Skeletal muscle cell (primary cell): ENCODE data around the gene LRG1.

Experiments
- DNase-seq: peaks from one replicate; pipeline ENCODE4 v3.0.0-alpha.2; 2010; ENCODE audit warnings: low read depth
- H3K4me3 ChIP-seq: 2 replicates; pipeline ENCODE4 v1.5.1; 2011; ENCODE audit warnings: low read depth, mild to moderate bottlenecking, control low read depth, low read length, moderate library complexity

The LRG1 gene

DNA sequence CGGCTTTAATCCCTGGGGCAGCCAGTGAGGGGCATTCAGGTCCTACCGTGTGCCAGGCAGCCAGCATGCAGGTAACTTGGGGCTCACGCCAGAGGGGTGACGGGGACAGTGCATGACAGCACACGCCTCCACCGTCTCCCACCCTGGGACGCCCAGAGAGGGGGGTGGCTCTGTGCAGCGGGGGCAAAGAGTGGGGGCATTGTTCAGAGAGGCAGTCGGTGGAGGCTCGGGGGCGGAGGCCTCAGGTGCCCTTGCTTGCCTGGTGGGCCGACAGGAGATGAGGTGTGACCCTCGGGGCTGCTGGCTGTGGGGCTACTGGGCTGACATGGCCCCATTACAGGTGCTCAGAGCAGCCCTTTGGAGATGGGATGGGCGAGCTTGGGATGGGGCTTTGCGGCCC is 40.0 kb downstream of the LRG1 start:
- no peak overlapping the region for H3K4me3 ChIP-seq

DNA sequence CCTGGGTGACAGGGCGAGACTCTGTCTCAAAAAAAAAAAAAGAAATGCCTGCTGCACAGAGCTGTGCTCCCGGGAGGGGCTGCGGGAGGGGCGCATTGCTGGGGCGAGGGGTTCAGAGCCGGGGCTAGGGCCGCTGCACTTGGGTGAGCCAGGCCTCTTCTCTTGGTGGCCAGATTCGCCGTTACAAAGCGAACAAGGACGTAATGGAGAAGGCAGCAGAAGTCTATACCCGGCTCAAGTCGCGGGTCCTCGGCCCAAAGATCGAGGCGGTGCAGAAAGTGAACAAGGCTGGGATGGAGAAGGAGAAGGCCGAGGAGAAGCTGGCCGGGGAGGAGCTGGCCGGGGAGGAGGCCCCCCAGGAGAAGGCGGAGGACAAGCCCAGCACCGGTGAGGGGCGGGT is 40.5 kb downstream of the LRG1 start:
- no peak for DNase-seq

More for the DNA sequence above, 40.0 kb downstream of the LRG1 start:
- DNase-seq: no peak

DNA sequence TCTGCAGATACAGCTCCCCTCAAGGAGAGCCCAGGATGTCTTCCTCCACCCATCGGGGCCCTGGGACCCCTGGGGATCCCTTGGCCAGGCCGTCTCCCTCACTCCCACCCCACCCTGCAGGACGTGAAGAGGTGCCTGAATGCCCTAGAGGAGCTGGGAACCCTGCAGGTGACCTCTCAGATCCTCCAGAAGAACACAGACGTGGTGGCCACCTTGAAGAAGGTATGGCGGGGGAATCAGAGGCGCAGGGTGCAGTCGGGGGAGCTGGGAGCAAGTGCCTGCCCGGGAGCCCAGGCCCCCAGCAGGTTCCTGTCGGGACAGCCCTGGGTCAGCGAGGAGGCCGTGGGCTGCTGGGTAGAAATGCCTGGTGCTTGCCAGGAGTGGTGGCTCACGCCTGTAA is 41.1 kb downstream of the LRG1 start:
- DNase-seq: no peak
- H3K4me3 ChIP-seq: no peak overlapping the region

More for the DNA sequence above, 40.5 kb downstream of the LRG1 start:
- no peak overlapping the region for H3K4me3 ChIP-seq

DNA sequence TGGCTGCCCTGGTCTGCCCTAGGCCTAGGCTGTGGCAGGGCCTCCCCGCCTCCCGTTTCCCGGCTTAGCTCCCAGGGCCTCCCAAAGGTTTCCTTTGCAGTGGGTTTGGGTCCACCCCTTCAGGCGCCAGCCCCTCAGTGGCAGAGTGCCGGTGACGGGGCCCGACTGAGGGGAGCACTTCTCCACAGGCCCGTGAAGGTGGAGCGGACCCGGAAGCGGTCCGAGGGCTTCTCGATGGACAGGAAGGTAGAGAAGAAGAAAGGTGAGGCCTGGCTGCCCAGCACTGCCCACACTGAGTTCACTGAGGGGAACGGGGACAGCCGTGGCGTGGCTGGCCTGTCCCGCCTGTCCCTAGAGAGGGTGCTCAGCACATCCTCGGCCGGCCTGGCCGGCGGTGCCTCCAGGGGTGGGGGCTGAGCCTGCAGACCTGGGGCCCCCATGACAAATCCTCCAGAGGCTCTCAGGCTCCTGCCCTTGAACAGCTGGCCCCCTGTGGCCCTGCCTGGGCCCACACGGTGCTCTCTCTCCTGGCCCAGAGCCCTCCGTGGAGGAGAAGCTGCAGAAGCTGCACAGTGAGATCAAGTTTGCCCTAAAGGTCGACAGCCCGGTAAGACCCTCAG is 42.0 kb downstream of the LRG1 start:
- no peak for DNase-seq
- no peak overlapping the region for H3K4me3 ChIP-seq

DNA sequence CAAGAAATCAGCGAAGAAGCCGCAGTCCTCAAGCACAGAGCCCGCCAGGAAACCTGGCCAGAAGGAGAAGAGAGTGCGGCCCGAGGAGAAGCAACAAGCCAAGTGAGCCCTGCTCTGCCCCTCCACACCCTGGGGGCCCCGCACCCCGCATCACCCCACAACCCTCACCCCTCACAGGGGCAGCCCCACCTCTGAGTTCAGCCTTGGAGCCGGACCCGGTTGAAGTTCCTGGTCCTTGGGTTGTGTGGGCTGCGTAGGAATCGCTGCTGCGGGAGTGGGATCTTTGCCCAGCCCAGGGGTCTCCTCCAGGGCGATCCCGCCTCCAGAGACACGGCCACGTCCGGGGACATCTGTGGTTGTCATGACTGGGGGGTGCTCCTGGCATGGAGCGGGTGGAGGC is 43.5 kb downstream of the LRG1 start:
- H3K4me3 ChIP-seq: no peak overlapping the region
- DNase-seq: no peak

DNA sequence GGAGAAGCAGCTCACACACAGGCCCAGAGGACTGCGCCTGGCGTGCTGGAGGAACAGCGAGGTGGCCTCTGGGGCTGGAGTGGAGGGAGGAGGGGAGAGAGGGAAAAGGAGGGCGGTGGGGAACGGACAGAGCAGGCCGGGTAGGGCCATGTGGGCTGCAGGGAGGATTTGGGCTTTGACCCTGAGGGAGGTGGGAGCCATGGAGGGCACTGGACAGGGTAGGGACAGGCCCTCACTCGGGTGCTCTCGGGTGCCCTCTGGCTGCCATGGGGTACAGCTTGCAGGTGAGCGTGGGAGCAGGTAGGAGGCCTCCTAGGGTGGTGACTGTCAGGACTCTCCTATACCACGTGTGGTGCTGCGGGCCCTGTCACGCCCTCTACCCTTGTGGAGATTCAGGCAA is 44.4 kb downstream of the LRG1 start:
- H3K4me3 ChIP-seq: no peak overlapping the region

DNA sequence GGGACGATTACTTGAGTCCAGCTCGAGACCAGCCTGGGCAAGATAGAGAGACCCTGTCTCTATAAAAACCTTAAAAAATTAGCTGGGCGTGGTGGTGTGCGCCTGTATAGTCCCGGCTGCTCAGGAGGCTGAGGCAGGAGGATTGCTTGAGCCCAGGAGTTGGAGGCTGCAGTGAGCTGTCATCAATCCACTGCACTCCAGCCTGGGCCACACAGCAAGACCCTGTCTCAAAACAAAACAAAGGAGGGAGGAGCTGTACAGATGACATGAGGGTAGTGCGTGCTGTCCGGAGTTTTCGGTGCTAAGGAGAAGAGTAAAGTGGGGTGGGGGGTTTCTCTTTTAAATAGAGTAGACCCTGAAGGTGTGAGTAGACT is 45.2 kb downstream of the LRG1 start:
- no peak overlapping the region for H3K4me3 ChIP-seq
- no peak for DNase-seq

More for the DNA sequence above, 44.4 kb downstream of the LRG1 start:
- DNase-seq: no peak

DNA sequence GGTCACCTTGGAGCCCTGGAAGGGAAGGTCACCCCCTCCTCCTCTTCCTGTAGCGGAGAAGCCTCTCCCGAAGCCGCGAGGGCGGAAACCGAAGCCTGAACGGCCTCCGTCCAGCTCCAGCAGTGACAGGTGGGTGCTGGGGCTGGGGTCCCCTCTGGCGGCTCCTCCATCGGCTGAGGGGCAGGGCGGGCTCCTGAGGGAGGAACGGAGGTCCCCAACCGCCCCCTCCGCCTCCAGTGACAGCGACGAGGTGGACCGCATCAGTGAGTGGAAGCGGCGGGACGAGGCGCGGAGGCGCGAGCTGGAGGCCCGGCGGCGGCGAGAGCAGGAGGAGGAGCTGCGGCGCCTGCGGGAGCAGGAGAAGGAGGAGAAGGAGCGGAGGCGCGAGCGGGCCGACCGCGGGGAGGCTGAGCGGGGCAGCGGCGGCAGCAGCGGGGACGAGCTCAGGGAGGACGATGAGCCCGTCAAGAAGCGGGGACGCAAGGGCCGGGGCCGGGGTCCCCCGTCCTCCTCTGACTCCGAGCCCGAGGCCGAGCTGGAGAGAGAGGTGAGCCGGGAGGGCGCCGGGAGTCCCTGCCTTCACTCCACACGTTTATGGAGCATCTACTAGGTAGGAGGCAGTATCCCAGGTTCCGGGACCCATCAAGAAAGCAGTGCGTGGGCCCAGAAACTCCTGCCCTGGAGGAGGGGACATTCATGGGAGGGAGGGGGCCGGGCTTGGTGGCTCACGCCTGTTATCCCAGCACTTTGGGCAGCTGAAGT is 45.7 kb downstream of the LRG1 start:
- DNase-seq: no peak
- no peak overlapping the region for H3K4me3 ChIP-seq

DNA sequence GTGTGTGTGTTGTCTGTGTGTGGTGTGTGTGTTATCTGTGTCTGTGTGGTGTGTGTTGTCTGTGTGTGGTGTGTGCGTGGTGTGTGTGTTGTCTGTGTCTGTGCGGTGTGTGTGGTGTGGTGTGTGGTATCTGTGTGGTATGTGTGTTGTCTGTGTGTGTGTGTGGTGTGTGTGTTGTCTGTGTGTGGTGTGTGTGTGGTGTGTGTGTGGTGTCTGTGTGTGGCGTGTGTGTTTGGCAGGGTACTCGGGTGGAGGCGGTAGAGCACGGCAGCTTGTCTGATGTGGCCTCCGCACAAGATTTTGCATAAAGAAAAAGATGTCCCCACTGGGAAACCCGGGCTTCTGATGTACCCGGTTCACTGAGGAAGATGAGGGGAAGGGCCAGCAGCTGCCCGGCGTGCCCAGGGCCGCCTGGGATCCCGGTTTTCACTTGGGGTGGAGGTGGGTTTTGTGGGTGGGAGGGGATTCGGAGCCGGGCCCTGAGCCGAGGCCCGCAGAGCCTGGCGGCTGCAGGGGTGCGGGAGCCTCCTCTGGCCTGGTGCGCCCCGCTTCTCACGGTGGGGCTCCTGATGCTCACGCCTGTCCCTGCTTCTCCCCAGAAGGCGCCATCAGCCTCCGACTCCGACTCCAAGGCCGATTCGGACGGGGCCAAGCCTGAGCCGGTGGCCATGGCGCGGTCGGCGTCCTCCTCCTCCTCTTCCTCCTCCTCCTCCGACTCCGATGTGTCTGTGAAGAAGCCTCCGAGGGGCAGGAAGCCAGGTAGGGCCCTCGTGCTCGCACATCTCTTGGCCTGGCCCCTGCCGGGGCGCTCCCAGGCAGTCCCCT is 46.5 kb downstream of the LRG1 start:
- H3K4me3 ChIP-seq: no peak overlapping the region
- no peak for DNase-seq

DNA sequence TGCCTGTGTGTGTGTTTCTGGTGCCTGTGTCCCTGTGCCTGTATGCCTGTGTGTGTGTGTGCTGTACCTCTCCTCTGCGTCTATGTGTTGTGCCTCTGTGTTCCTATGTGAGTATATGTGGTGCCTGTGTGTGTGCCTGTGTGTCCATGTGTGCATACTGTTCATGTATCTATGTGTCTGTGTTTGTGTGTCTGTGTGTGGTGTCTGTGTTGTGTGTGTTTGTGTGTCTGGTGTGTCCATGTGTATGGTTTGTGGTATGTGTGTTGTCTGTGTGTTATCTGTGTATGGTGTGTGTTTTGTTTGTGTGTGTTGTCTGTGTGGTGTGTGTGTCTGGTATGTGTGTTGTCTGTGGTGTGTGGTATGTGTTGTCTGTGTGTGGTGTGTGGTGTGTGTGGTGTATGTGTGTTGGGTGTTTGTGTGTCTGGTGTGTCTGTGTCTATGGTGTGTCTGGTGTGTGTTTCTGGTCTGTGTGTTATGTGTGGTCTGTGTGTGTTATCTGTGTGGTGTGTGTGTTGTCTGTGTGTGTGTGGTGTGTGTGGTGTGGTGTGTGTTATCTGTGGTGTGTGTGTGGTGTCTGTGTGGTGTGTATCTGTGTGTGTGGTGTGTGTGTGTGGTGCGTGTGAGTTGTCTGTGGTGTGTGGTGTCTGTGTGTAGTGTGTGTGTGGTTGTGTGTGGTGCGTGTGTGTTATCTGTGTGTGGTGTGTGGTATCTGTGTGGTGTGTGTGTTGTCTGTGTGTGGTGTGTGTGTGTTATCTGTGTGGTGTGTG is 47.3 kb downstream of the LRG1 start:
- no peak overlapping the region for H3K4me3 ChIP-seq
- no peak for DNase-seq

DNA sequence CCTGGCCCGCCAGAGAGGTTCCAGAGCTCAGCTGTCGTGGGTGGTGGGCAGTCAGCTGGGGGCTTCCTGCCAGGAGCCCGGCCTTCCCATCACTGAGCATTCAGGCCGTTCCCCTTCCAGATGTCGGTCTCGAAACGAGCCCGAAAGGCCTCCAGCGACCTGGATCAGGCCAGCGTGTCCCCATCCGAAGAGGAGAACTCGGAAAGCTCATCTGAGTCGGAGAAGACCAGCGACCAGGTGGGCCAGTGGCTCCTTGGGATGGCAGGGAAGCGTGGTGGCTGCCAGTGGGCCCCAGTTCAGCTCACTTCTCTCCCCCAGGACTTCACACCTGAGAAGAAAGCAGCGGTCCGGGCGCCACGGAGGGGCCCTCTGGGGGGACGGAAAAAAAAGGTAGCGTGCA is 48.4 kb downstream of the LRG1 start:
- no peak overlapping the region for H3K4me3 ChIP-seq
- no peak for DNase-seq

DNA sequence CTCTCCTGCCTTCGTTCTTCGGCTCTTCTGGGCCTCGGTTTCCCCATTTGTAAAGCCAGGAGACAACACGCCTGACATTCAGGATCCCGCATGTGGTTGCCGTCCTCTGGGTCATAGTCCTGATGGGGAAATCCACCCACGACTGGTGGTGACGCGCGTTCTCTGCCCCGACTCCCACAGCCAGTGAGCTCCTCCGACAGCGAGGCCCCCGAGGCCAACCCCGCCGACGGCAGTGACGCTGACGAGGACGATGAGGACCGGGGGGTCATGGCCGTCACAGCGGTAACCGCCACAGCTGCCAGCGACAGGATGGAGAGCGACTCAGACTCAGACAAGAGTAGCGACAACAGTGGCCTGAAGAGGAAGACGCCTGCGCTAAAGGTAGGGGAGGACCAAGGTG is 51.3 kb downstream of the LRG1 start:
- H3K4me3 ChIP-seq: no peak overlapping the region
- no peak for DNase-seq

DNA sequence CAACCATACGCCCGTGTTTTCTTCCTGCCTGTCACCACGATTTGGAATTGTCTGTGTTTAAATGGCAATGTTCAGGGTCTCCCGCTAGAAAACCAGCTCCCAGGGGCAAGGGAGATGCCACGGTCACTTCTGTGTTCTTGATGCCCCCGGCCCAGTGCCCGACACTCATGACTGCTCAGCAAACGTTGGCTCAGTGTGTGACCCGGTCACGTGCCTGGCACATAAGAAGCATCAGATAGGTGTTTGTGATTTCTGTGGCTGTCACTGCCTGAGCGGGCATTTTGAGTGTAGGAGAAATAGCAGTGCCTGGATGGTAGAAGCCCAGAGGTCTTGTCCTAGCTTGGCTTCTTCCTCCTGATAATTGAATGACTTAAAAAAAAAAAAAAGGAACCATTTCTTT is 52.3 kb downstream of the LRG1 start:
- H3K4me3 ChIP-seq: no peak overlapping the region
- no peak for DNase-seq
